NCI-H774 (cell line): ENCODE measurements around the gene METTL25B.
"Not testable (repeated sequence)": the region's sequence is repeated elsewhere in the genome, so short reads cannot be mapped to it uniquely, and the experiment has no call there.

Experiments used
- DNase-seq: peaks from one replicate; lab custom pipeline; 2025; lab: John Stamatoyannopoulos, UW

Gene METTL25B

DNA sequence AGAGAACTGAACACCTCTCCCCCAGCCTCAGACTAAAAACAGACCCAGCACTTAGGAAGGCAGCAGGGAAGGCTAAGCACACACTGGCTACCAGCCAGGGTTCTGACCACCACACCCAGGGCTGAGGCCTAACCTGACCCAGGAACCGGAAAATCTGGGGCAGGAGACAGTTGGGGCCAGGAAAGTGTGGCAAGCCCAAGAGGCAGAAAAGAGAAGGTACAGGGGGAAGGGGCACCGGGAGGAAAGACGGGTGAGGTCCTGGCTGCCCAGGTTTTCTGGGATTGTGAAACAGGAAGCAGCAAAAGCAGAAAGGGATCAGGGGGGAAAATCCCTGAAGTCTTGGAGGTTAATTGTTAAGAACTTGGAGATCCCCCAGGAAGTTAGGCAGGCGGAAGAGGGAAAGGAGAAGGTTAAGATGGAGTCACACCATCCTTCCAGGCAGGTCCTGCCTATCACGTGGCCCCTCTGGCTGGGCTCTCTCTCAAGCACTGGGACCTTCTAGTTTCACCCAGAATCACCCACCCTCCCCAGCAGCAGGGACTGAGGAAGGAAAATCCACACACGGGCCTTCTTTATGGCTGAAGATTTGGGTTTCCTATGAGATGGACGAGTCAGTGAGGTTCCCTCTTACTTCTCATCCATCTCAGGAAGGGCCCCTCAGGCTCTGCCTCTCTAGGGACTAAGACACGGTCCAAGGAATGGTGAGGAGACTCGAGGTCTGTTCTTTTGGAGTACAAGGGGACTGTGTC is 20.6 kb downstream of the METTL25B start:
- no peak for DNase-seq

DNA sequence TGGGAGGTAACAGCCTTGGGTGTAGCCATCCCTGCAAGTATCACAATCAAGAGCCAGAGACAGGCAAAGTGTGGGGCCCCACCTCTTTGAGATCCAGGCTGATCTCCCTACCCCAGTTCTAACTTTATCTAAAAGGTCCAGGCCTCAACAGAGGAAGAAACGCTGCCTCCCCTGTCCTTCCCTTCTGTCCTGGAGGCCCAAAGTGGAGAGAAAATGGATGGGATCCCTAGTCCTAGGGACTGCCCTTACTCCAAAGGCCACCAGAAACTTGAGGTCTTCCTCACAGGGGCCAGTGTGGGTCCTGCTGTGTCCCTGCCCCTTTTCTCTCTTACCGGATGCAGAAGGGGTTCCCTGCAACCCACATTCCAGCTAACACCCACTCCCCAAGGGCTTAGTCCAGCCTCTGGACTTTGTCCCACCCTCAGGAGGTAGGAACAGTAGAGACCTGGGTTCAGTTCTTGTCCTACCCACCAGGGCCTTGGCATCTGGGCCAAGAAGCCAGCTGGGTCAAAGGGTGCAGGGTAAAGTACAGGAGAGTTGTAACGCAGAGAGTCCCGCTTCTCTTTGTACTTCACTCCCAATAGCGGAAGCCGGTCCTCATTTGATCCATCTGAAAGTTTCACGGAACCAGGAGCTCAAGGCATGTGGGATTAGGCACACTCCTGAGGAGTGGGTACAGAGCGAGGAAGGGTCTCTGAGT is 21.3 kb downstream of the METTL25B start:
- DNase-seq = no peak

GRCh38 chr1:156750191-156750672 is 22.0 kb downstream of the METTL25B start:
- DNase-seq = peak; percentile 51

DNA sequence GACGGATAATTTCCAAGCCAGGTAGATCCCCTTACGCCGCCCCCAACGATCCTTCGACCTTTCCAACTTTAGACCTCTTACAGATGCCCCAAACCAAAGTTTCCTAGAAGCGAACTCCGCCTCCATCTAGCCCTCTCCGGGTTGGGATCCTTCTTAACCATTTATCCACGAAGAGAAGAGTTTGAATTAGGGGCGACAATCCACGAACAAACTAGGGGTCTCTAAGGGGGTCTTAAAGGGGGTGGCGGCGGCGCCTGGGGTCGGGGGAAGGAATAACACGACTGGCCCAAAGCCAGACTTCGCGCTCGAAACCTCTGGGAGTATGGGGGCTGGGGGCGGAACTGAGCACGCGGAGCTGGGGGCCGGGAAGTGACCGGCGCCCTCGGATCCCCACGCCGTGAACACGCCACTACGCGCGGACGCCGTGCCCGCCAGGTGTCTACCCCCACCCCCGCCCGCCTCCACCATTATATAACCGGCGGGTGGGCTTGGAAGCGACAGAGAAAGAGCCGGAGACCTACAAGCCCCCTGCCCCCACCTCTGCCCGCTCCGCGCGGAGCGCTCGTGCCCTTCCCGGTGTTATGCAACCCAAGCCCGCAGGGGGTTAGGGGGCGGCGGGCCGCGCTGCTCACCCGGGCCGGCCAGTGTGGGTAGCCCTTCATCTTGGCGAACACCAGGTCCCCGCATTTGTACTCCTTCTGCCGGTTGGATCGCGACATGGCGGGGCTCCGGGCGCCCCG is 22.6 kb downstream of the METTL25B start:
- peak; percentile 63 for DNase-seq

DNA sequence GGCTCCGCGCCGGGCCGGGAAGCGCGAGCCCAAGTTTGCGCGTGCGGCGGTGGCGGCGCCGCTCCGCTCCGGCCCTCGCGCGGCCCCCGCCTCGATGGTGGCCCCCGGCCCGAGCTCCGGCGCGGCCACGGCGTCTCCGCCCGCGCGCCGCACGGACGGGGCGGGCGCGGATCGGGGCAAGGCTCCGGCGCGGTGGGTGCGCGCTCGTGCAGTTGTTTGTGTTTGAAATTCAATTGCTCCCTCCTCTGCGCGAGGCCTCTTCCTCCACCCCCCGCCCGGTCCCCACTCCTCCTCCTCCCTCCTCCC is 23.1 kb downstream of the METTL25B start, which contains the start of gene HDGF:
HDGF (minus strand) TSS at position 225 of the 306 bp plus-strand sequence. CDS start 246 bp downstream, outside the sequence.
- DNase-seq = no peak

GRCh38 chr1:156751757-156752481 is 23.6 kb downstream of the METTL25B start:
- peak; percentile 94 for DNase-seq

GRCh38 chr1:156752843-156753482 is 24.7 kb downstream of the METTL25B start:
- DNase-seq = no peak

DNA sequence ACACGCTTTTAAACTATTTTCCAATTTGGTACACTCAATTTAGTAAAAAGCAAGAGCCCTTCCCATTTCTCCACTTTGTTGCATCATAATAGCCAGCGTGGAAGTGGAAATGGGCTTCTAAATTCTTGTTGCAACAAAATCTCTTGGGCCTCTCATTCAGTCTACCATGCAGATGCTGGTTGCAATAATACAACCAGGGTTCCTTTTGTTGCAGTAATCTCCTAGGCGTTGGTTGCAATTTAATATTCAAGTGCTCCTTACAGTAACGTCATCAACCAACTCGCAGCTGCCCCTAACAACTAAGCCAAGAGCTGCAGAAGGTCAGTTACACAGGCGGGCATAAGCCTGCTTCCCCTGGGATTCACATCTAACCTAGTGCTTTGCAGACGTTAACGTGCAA is 25.9 kb downstream of the METTL25B start:
- DNase-seq = no peak

GRCh38 chr1:156755527-156755950 is 27.3 kb downstream of the METTL25B start:
- no peak for DNase-seq

GRCh38 chr1:156756355-156756754 is 28.1 kb downstream of the METTL25B start:
- no peak for DNase-seq

- not testable (repeated sequence) for DNase-seq
Observed at GRCh38 chr1:156757572-156758253, 29.4 kb downstream of the METTL25B start.

DNA sequence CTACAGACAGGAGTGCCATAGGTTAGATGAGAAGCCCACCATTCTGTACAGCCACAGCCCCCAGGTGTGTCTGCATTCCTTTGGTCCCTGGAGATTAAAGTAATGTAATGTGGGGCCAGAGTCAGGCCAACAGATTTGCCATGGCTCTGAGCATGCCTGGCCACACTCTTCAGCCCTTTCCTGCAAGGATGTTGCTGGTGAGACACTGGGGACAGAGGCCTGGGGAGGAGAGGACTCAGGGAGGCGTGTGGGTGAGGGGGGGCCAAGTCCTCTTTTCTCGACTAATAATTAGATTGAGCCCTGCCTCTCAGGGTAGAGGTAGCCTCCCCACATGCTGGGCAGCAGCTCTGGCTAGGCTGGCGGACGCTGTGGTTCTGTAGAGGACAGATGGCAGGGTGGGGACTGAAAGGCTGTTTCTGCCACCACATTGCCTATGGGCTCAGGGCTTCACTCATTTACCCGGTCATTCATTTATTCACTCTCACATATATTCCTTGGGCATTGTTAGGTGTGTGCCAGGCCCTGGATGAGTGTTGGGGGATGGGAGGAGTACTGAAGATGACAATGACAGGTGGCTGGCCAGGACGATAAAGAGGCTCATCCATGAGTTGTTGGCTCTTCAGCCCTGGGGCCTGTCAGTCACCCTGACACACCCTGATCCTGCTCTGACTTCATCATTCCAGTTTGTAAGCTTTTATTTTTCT is 32.0 kb downstream of the METTL25B start:
- no peak for DNase-seq

GRCh38 chr1:156760796-156761104 is 32.5 kb downstream of the METTL25B start:
- DNase-seq = no peak

DNA sequence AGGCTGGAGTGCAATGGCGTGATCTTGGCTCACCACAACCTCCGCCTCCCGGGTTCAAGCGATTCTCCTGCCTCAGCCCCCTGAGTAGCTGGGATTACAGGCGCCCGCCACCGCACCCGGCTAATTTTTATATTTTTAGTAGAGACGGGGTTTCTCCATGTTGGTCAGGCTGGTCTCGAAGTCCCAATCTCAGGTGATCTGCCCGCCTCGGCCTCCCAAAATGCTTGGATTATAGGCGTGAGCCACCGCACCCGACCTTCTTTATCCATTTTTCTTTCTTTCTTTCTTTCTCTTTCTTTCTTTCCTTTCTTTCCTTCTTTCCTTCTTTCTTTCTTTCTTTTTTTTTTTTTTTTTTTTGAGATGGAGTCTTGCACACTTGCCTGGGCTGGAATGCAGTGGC is 36.9 kb downstream of the METTL25B start:
- DNase-seq = not testable (repeated sequence)

GRCh38 chr1:156765666-156766065 is 37.4 kb downstream of the METTL25B start:
- no peak for DNase-seq

DNA sequence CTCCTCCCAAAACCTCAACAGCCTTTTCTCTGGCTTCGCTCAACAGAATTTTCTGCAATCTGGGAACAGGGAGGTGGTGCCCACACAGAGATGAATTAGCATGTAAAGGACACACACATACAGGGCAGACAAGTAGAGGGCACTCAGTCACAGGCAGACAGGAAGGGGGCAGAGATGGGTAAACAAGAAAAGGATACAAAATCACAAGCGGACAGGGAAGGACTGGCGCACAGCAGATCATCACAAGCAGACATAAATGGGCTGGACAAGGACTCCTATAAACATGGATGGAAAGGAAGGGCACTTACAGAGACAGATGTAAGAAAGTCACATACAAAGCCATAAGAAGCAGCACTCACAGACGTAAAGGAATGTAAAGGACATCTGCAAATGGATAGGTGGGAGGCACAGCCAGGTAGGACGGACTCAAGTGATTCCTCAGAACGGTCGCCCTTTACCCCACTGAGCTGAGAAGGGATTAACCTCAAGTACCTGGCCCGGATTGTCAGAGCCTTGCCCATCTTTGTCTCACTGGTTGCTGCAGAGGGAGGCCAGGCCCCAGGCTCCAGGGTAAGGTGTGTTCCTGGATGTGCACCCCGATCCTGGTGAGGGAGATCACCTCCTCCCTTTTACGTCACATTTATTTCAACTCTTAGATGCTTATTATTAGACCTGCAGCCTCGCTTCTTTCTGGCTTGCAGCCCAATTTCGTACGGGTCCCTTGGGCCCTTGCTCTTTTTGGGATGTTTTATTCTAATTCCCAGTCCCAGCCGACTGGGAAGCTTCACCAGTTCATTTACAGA is 38.2 kb downstream of the METTL25B start:
- no peak for DNase-seq

DNA sequence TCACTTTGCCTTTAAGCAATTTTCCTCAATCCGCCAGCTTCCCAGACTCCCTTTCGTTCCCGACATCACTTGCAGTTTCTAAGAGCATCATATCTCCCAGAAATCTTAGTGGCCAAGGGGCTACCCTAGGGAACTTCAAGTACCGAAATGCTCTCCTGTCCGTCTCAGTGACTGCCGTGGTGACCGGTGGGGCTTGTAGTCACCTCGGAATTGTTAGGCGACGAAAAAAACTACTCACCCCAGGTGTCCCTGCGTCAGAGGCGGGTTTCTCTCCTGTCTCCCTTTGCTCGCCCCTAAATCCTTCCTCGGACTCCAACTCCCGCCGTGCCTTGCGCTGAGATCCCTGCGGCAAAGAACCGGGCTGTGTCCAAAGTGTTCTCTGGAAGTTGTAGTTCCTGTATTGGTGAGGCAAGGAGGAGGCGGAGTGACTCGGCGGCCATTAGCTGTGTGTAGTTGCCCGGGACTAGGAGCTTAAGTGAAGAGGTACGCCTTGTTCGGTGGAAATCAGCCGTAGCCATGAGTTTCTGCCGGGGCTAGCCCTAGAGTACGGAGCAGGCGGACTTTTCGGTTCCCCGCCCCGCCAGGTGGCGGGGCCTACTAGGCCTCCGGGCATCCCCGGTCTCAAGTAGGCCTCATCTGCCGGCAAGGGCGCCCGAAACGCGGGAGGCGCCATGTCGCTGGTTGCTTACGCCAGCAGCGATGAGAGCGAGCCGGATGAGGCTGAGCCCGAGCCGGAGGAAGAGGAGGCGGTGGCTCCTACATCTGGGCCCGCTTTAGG is 39.0 kb downstream of the METTL25B start, which contains the start of gene PRCC:
PRCC (plus strand) TSS at position 435 of the 778 bp plus-strand sequence; CDS start at position 672, 237 bp downstream.
- DNase-seq = peak; percentile 100

GRCh38 chr1:156767879-156768604 is 39.8 kb downstream of the METTL25B start:
- no peak for DNase-seq
